Activated naive CD4-positive, alpha-beta T cell treated with anti-CD3 and anti-CD28 coated beads, Interleukin-2, amount 50 U/mL, for 72 hours (primary cell): ENCODE measurements around the gene GHR. TPM values are rescaled to one million over a fixed set of nuclear protein-coding genes. Genes with fewer than 3 reads are reported as not detected.

Source experiments
- ATAC-seq, 2 donors: fragments of 150-1000 bp; cut with Tn5 transposase; 2 replicates each; pipeline ENCODE4 v1.10.0; 2021; ENCODE audit warnings: mild to moderate bottlenecking in 2 of 2, moderate library complexity in 2 of 2
- DNase-seq, 2 donors: peaks; one replicate each; pipeline ENCODE4 v3.0.0; 2021 to 2022; ENCODE audit warnings: low spot score in 2 of 2
- H3K27ac Mint-ChIP-seq, 2 donors: one replicate each; pipeline ENCODE4 v1.8.0; 2022; ENCODE audit warnings: mild to moderate bottlenecking in 2 of 2, mixed read lengths in 2 of 2
- H3K36me3 Mint-ChIP-seq, 2 donors: one replicate each; pipeline ENCODE4 v1.8.0; 2022; ENCODE audit warnings: mixed read lengths in 2 of 2
- H3K9me3 Mint-ChIP-seq, 2 donors: one replicate each; pipeline ENCODE4 v1.8.0; 2022; ENCODE audit warnings: mixed read lengths in 2 of 2
- total RNA-seq, 2 donors: library from RNA; stranded (reverse); gene quantifications; one replicate each; pipeline ENCODE4 v1.2.3, GENCODE V29; 2022

The GHR gene
- total RNA-seq, 2 donors from 2014 or later: not detected

- no peaks in the 10 kb centered on the region for H3K36me3 Mint-ChIP-seq
- H3K9me3 Mint-ChIP-seq: no peaks in the 10 kb centered on the region
- DNase-seq (no peak), ATAC-seq (no peak)
- no peak overlapping the region for H3K27ac Mint-ChIP-seq
Measured at GRCh38 chr5:42496397-42497156, 73.3 kb downstream of the GHR start.

GRCh38 chr5:42498000-42498399 lies 74.8 kb downstream of the GHR start:
- DNase-seq (no peak), ATAC-seq (no peak)
- no peaks in the 10 kb centered on the region for H3K9me3 Mint-ChIP-seq
- H3K36me3 Mint-ChIP-seq: no peaks in the 10 kb centered on the region
- no peak overlapping the region for H3K27ac Mint-ChIP-seq

- Mint-ChIP-seq H3K36me3 (no peaks in the 10 kb centered on the region), H3K9me3 (no peaks in the 10 kb centered on the region), H3K27ac (no peak overlapping the region)
- ATAC-seq: no peak
- DNase-seq: no peak
Measured at GRCh38 chr5:42499016-42499415, 75.8 kb downstream of the GHR start.

- no peak for DNase-seq
- no peak for ATAC-seq
- no peaks in the 10 kb centered on the region for H3K9me3 Mint-ChIP-seq
- H3K27ac Mint-ChIP-seq: no peak overlapping the region
- no peaks in the 10 kb centered on the region for H3K36me3 Mint-ChIP-seq
Measured at GRCh38 chr5:42500003-42500599, 76.9 kb downstream of the GHR start.

- DNase-seq: no peak
- Mint-ChIP-seq H3K9me3 (no peaks in the 10 kb centered on the region), H3K36me3 (no peaks in the 10 kb centered on the region), H3K27ac (no peak overlapping the region)
- no peak for ATAC-seq
Measured at GRCh38 chr5:42502613-42503470, 79.6 kb downstream of the GHR start.

GRCh38 chr5:42506662-42507061 lies 83.4 kb downstream of the GHR start:
- ATAC-seq (no peak), DNase-seq (no peak)
- Mint-ChIP-seq H3K27ac (no peak overlapping the region), H3K9me3 (no peaks in the 10 kb centered on the region), H3K36me3 (no peaks in the 10 kb centered on the region)

GRCh38 chr5:42507451-42508097 lies 84.3 kb downstream of the GHR start:
- ATAC-seq (no peak), DNase-seq (no peak)
- Mint-ChIP-seq H3K9me3 (no peaks in the 10 kb centered on the region), H3K36me3 (no peaks in the 10 kb centered on the region), H3K27ac (no peak overlapping the region)

- H3K36me3 Mint-ChIP-seq: no peaks in the 10 kb centered on the region
- H3K9me3 Mint-ChIP-seq: no peaks in the 10 kb centered on the region
- ATAC-seq (no peak), DNase-seq (no peak)
- no peak overlapping the region for H3K27ac Mint-ChIP-seq
Measured at GRCh38 chr5:42513246-42513645, 90.0 kb downstream of the GHR start.

GRCh38 chr5:42514754-42515153 lies 91.5 kb downstream of the GHR start:
- Mint-ChIP-seq H3K27ac (no peak overlapping the region), H3K36me3 (no peaks in the 10 kb centered on the region)

GRCh38 chr5:42515504-42515903 lies 92.3 kb downstream of the GHR start:
- H3K36me3 Mint-ChIP-seq: no peaks in the 10 kb centered on the region
- H3K9me3 Mint-ChIP-seq: no peaks in the 10 kb centered on the region
- ATAC-seq (no peak), DNase-seq (no peak)
- no peak overlapping the region for H3K27ac Mint-ChIP-seq

More at GRCh38 chr5:42514754-42515153, 91.5 kb downstream of the GHR start:
- DNase-seq (no peak), ATAC-seq (no peak)
- H3K9me3 Mint-ChIP-seq: no peaks in the 10 kb centered on the region

- ATAC-seq: no peak
- Mint-ChIP-seq H3K9me3 (no peaks in the 10 kb centered on the region), H3K27ac (no peak overlapping the region), H3K36me3 (no peaks in the 10 kb centered on the region)
- no peak for DNase-seq
Measured at GRCh38 chr5:42516282-42517042, 93.2 kb downstream of the GHR start.

GRCh38 chr5:42517164-42517563 lies 93.9 kb downstream of the GHR start:
- ATAC-seq (no peak), DNase-seq (no peak)
- Mint-ChIP-seq H3K27ac (no peak overlapping the region), H3K9me3 (no peaks in the 10 kb centered on the region), H3K36me3 (no peaks in the 10 kb centered on the region)

GRCh38 chr5:42518595-42519221 lies 95.5 kb downstream of the GHR start:
- no peak overlapping the region for H3K27ac Mint-ChIP-seq
- no peaks in the 10 kb centered on the region for H3K36me3 Mint-ChIP-seq
- DNase-seq (no peak), ATAC-seq (no peak)
- no peaks in the 10 kb centered on the region for H3K9me3 Mint-ChIP-seq

- no peak for DNase-seq
- no peak overlapping the region for H3K27ac Mint-ChIP-seq
- no peak for ATAC-seq
Measured at GRCh38 chr5:42520203-42520602, 97.0 kb downstream of the GHR start.

GRCh38 chr5:42520957-42521356 lies 97.7 kb downstream of the GHR start:
- no peaks in the 10 kb centered on the region for H3K36me3 Mint-ChIP-seq
- DNase-seq (no peak), ATAC-seq (no peak)
- no peaks in the 10 kb centered on the region for H3K9me3 Mint-ChIP-seq
- H3K27ac Mint-ChIP-seq: no peak overlapping the region

More at GRCh38 chr5:42520203-42520602, 97.0 kb downstream of the GHR start:
- no peaks in the 10 kb centered on the region for H3K9me3 Mint-ChIP-seq
- H3K36me3 Mint-ChIP-seq: no peaks in the 10 kb centered on the region

GRCh38 chr5:42521406-42521805 lies 98.2 kb downstream of the GHR start:
- H3K36me3 Mint-ChIP-seq: no peaks in the 10 kb centered on the region
- H3K9me3 Mint-ChIP-seq: peaks cover 0 to under 1% of the 10 kb centered on the region in 2 donors
- ATAC-seq (no peak), DNase-seq (no peak)
- no peak overlapping the region for H3K27ac Mint-ChIP-seq
